Fibroblast of lung (primary cell): ENCODE data around the gene FLRT2. TPM values are rescaled to one million over a fixed set of nuclear protein-coding genes. Genes with fewer than 3 reads are reported as not detected.

ENCODE experiments used
- DNase-seq, 2 donors: peaks; one replicate each; pipeline versions ENCODE4 v3.0.0 to v3.0.0-alpha.2; 2010; ENCODE audit warnings: low read depth in 2 of 2
- H2AFZ ChIP-seq: 2 replicates; pipeline ENCODE4 v1.5.1; 2012; ENCODE audit warnings: low read length, control low read depth, inconsistent platforms
- H3K27ac ChIP-seq: 2 replicates; pipeline ENCODE4 v1.5.1; 2011; ENCODE audit warnings: low read length, control low read depth; ENCODE audit not compliant: insufficient read depth
- H3K27me3 ChIP-seq: 2 replicates; pipeline ENCODE4 v1.5.1; 2011; ENCODE audit warnings: mild to moderate bottlenecking, low read length; ENCODE audit not compliant: control insufficient read depth, insufficient read depth
- H3K36me3 ChIP-seq: 2 replicates; pipeline ENCODE4 v1.5.1; 2011; ENCODE audit warnings: low read length; ENCODE audit not compliant: control insufficient read depth, insufficient read depth
- H3K4me1 ChIP-seq: 2 replicates; pipeline ENCODE4 v1.5.1; 2011; ENCODE audit warnings: low read length; ENCODE audit not compliant: control insufficient read depth, insufficient read depth; ENCODE audit errors: extremely low read depth
- H3K4me2 ChIP-seq: 2 replicates; pipeline ENCODE4 v1.5.1; 2011; ENCODE audit warnings: low read length, control low read depth; ENCODE audit not compliant: insufficient read depth; ENCODE audit errors: extremely low read depth
- H3K4me3 ChIP-seq, 4 experiments: fragments of 200-600 bp in 1 of 4; sonication (generic) in 1 of 4; replicated peaks in 1 of 4; 2 replicates each; pipeline ENCODE4 v1.5.1; 2011 to 2016; ENCODE audit warnings: low read length in 4 of 4, low read depth in 3 of 4, mild to moderate bottlenecking in 3 of 4, control low read depth in 2 of 4, inconsistent platforms in 1 of 4, mixed read lengths in 1 of 4; ENCODE audit not compliant: insufficient read depth in 1 of 4; ENCODE audit errors: control extremely low read depth in 1 of 4
- H3K79me2 ChIP-seq: 2 replicates; pipeline ENCODE4 v1.5.1; 2012; ENCODE audit warnings: mild to moderate bottlenecking, low read length, inconsistent platforms; ENCODE audit not compliant: control insufficient read depth, insufficient read depth
- H3K9ac ChIP-seq: 2 replicates; pipeline ENCODE4 v1.5.1; 2011; ENCODE audit warnings: mild to moderate bottlenecking, low read length, control low read depth; ENCODE audit not compliant: insufficient read depth
- H3K9me3 ChIP-seq: 2 replicates; pipeline ENCODE4 v1.5.1; 2012; ENCODE audit warnings: low read depth, low read length; ENCODE audit not compliant: control insufficient read depth, insufficient read depth
- H4K20me1 ChIP-seq: 2 replicates; pipeline ENCODE4 v1.5.1; 2011; ENCODE audit warnings: low read length; ENCODE audit not compliant: control insufficient read depth, insufficient read depth; ENCODE audit errors: extremely low read depth
- EZH2 ChIP-seq: IDR thresholded peaks from 2 replicates; pipeline ENCODE4 v1.5.1; 2012; ENCODE audit warnings: low read length, control low read depth, mild to moderate bottlenecking; ENCODE audit errors: missing control alignments
- polyA plus RNA-seq, 2 donors: library from polyadenylated mRNA; depleted of rRNA in 1 of 2; stranded (reverse) in 1 of 2; unstranded in 1 of 2; fragments of >200 nt; gene quantifications; 2 replicates each; pipeline ENCODE4 v1.2.1, GENCODE V29; 2011 to 2012; ENCODE audit warnings: missing spikeins in 1 of 2
- total RNA-seq: library from RNA; depleted of rRNA; stranded (reverse); fragments of >200 nt; gene quantifications from 2 replicates; pipeline ENCODE4 v1.2.1, GENCODE V29; 2014
- TF ChIP-seq, protein P1 (sequence below), 2 donors: IDR thresholded peaks in 1 of 2; conservative IDR thresholded peaks in 1 of 2; 1 replicate in 1 of 2; 2 replicates in 1 of 2; pipeline ENCODE4 v1.5.1; 2011 to 2012; ENCODE audit warnings: low read length in 2 of 2, control low read depth in 1 of 2, inconsistent platforms in 1 of 2, low read depth in 1 of 2, mild to moderate bottlenecking in 1 of 2

The FLRT2 gene
- total and polyA plus RNA-seq, 2 donors (not counting 1 experiment from before 2014, with no cell fraction given), result 4.6 to 14.5 TPM

DNA sequence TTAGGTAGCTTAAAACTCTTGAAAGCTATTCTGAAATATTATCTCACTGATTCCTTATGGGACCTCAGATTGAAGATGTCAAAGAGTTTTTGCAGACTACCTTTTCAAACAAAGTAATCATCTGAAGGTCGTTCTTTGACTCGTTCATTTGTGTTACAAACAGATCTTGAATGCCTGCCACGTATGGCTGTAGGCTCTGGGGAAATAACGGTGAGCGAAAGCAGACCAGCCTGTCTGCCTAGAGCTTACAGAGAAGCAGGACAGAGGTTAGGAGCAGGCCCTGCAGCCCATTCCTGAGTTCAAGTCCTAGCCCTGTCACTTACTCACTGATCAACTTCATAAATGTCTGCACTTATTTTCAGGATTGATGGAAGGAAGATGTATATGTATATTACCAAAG lies 83.6 kb downstream of the FLRT2 start:
- H3K27me3 ChIP-seq, result no peaks in the 10 kb centered on the region
- no peak overlapping the region for H2AFZ ChIP-seq
- H3K9ac ChIP-seq, result no peak overlapping the region
- no peaks in the 10 kb centered on the region for H3K9me3 ChIP-seq
- no peak overlapping the region for H3K4me2 ChIP-seq
- H3K4me1 ChIP-seq, result no peaks in the 10 kb centered on the region
- TF ChIP-seq EZH2, result no peak
- TF ChIP-seq, protein P1, sequence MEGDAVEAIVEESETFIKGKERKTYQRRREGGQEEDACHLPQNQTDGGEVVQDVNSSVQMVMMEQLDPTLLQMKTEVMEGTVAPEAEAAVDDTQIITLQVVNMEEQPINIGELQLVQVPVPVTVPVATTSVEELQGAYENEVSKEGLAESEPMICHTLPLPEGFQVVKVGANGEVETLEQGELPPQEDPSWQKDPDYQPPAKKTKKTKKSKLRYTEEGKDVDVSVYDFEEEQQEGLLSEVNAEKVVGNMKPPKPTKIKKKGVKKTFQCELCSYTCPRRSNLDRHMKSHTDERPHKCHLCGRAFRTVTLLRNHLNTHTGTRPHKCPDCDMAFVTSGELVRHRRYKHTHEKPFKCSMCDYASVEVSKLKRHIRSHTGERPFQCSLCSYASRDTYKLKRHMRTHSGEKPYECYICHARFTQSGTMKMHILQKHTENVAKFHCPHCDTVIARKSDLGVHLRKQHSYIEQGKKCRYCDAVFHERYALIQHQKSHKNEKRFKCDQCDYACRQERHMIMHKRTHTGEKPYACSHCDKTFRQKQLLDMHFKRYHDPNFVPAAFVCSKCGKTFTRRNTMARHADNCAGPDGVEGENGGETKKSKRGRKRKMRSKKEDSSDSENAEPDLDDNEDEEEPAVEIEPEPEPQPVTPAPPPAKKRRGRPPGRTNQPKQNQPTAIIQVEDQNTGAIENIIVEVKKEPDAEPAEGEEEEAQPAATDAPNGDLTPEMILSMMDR (conservative IDR thresholded peaks at IDR 0.05 in 1 of 2, IDR thresholded peaks at IDR 0.05 in 1 of 2; ENCODE audit: low read depth in 1 of 2, low read length in 2 of 2), result no peak
- H3K36me3 ChIP-seq, result no peaks in the 10 kb centered on the region
- H3K79me2 ChIP-seq, result no peaks in the 10 kb centered on the region
- H3K27ac ChIP-seq, result no peak overlapping the region
- DNase-seq, result no peak
- H3K4me3 ChIP-seq, result no peak overlapping the region
- H4K20me1 ChIP-seq, result no peaks in the 10 kb centered on the region

DNA sequence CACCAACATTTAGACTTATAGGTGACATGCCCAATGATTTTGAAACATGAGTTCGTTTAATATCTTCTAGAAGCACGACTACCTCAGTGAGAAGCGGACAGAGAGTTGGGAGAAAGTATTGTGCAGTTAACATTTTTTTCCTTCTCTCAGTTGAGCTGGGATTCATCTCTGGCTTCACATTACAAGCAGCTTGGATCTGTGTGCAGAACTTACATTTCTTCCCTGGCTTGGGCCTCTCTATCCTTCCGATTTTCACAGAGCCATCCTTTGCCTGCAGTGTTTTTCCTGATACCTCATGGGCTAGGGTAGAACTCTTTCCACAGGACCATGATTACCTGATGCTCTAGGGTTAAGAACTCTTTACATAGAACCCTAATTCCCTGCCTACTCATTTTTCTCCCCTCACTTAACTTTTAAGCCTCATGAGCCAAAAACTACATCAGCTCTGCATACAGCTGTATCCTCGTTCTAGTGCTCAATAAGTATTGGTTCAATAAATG lies 86.5 kb downstream of the FLRT2 start:
- Histone ChIP-seq H3K27me3 (no peaks in the 10 kb centered on the region), H3K9ac (no peak overlapping the region), H4K20me1 (no peaks in the 10 kb centered on the region), H3K4me1 (no peaks in the 10 kb centered on the region), H3K9me3 (no peaks in the 10 kb centered on the region), H3K4me2 (no peak overlapping the region), H3K79me2 (no peaks in the 10 kb centered on the region), H3K4me3 (no peak overlapping the region), H2AFZ (no peak overlapping the region), H3K27ac (no peak overlapping the region), H3K36me3 (no peaks in the 10 kb centered on the region)
- DNase-seq, result no peak
- TF ChIP-seq EZH2, result no peak
- TF ChIP-seq, protein P1 (conservative IDR thresholded peaks at IDR 0.05 in 1 of 2, IDR thresholded peaks at IDR 0.05 in 1 of 2; ENCODE audit: low read depth in 1 of 2, low read length in 2 of 2), result no peak

DNA sequence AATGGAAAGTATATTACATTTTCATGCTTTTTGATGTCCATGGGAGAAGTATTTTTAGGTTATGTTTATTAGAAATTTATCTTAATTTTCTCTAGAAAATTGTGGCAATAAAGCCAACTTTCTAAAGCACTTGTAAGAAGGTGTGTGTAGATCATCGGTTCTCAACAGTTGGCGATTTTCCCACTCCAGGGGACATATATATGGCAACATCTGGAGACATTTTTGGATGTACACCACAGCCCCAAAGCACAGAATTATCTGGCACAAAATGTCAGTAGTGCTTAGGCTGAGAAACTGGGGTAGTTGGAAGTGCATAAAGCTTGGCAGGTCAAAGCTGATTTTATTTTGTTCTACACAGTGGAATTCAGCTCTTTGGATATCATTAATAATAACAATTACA lies 86.9 kb downstream of the FLRT2 start:
- H3K4me2 ChIP-seq, result no peak overlapping the region
- no peak for DNase-seq
- H3K36me3 ChIP-seq, result no peaks in the 10 kb centered on the region
- no peak overlapping the region for H3K4me3 ChIP-seq
- no peak overlapping the region for H3K27ac ChIP-seq
- no peaks in the 10 kb centered on the region for H4K20me1 ChIP-seq
- H3K4me1 ChIP-seq, result no peaks in the 10 kb centered on the region
- H2AFZ ChIP-seq, result no peak overlapping the region
- H3K79me2 ChIP-seq, result no peaks in the 10 kb centered on the region
- no peak overlapping the region for H3K9ac ChIP-seq
- no peaks in the 10 kb centered on the region for H3K9me3 ChIP-seq
- TF ChIP-seq, protein P1 (conservative IDR thresholded peaks at IDR 0.05 in 1 of 2, IDR thresholded peaks at IDR 0.05 in 1 of 2; ENCODE audit: low read depth in 1 of 2, low read length in 2 of 2), result no peak
- no peak for TF ChIP-seq EZH2
- no peaks in the 10 kb centered on the region for H3K27me3 ChIP-seq
